Activated gamma-delta T cell treated with Interleukin-2 at 50 U/mL for 16 hours (primary cell): ENCODE results near the gene GNAQ.
"Not testable (repeated sequence)": the region's sequence is repeated elsewhere in the genome, so short reads cannot be mapped to it uniquely, and the experiment has no call there.

Source experiments
- DNase-seq: peaks from one replicate; pipeline ENCODE4 v3.0.0-alpha.2; 2020

Gene GNAQ

DNA sequence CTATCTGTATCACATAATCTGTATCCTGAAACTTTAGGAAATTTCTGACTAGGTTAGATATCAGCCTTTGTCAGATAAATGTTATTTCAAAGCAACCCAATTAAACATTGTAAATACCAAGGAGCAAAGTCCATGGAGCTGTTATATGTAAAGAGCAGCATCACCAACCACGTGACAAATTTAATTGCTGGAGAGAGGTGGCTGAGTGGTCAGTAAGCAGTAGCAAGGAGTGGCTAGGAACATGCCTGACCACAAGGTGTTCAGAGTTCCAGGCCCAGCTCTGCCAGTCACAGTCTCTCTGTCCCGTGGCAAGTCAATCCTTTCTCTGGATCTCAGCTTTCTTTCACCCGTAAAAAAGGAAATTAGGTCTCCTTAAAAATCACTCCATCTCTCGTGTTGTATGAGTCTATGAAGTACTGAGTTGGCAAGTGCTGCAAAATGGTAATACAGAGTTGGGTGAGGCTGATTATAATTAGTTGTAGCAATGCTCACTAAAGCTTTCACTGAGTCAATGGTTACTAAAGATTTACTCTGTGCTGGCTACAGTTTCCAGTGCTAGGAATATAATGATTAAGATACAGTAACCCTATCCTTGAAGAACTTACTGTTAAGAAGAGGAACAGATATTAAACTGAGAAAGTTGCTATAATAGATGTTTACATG is 166.1 kb downstream of the GNAQ start:
- DNase-seq: no peak

DNA sequence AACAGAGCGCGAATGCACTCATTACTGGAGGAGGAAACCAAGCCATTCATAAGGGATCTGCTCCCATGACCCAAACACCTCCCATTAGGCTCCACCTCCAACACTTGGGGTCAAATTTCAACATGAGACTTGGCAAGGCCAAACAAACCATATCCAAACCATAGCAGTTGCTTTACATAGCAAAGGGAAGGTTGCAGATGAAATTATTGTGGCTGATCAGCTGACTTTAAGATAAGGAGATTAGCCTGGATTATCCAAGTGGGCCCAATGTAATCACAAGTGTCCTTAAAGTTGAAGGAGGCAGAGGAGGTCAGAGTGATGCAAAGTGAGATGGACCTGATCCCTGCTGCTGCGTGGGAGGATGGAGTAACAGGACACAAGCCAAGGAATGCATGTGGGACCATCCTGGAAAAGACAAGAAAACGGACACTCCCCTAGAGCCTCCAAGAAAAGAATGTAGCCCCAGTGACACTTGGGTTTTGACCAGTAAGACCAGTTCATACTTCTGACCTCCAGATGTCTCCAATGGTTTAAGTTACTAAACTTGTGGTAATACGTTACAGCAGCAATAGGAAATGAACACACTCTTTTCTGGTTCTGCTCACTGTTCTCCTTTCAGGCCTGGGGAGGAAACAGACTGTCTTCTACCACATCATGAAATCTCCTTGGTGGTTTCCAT is 167.3 kb downstream of the GNAQ start:
- DNase-seq: no peak

- not testable (repeated sequence) for DNase-seq
Measured at GRCh38 chr9:77863638-77864037, 168.0 kb downstream of the GNAQ start.

GRCh38 chr9:77860953-77861352 is 170.7 kb downstream of the GNAQ start:
- DNase-seq: not testable (repeated sequence)

- no peak for DNase-seq
Measured at GRCh38 chr9:77857513-77858259, 173.9 kb downstream of the GNAQ start.

DNA sequence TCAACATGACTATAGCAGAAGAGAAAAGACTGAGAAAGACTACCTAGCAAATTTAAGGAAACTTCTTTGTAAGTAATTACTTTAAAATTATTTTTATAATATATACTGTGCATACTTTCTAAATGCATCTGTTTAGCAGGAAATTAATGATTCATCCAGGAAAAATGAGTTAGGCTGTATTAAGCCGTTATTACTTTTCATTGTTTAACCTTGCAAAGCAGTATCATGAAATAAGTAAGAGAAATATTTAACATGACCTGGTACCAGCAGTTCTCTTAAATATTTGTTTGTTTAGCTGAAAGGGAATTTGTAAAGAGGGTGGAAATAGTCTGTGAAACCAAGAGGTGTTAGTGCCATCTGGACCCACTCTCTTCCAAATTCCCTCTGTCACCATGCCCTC is 175.0 kb downstream of the GNAQ start:
- no peak for DNase-seq

- no peak for DNase-seq
Measured at GRCh38 chr9:77854916-77855311, 176.7 kb downstream of the GNAQ start.

DNA sequence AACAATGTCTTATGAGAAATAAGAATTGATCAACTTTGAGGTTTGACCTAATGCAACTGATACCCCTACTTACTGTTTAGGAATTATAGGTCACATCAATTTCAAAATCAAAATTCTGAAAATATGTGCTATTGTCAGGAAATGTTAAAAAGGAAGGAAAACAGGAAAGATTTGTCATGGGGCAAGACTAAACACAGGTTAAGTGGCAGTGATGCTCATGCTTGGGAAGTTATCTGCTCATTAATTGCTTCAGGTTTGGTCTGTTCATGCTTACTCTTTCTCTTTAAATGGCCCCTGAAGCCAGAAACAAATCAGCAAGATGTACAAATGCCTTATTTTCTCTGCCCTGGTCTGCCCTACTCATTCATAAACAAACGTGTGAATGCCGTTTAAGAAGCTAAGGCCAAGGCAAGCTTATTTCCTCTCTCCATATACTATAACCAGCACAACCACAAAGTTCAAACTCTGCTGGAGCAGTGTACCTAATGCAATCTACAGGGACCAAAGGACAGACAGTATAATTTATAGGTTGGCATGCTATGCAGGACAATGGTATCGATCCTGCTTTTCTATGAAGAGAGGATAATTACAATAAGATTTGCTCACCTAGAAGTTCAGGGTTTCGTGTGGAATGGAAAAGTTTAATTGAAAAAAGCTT is 177.2 kb downstream of the GNAQ start:
- DNase-seq: no peak

- DNase-seq: no peak
Measured at GRCh38 chr9:77853716-77854115, 177.9 kb downstream of the GNAQ start.

- DNase-seq: no peak
Measured at GRCh38 chr9:77851882-77852595, 179.6 kb downstream of the GNAQ start.

DNA sequence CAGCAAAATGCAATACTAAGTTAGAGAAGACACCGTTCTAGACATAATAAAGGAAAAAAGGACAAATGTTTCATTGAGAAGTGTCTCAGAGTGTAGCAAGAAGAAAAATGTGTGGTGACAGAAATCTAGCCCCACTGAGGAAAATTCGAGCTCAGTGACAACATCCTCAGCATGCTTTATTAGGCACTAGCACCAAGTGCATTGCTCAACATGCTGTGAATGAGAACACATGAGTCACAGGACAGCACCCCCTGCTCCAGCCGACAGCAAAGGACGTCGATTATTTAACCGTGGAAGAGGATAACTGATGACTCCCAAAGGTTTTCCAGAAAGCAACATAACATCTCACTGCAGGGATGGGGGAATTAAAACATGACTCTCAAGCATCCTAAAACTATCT is 182.7 kb downstream of the GNAQ start:
- no peak for DNase-seq

DNA sequence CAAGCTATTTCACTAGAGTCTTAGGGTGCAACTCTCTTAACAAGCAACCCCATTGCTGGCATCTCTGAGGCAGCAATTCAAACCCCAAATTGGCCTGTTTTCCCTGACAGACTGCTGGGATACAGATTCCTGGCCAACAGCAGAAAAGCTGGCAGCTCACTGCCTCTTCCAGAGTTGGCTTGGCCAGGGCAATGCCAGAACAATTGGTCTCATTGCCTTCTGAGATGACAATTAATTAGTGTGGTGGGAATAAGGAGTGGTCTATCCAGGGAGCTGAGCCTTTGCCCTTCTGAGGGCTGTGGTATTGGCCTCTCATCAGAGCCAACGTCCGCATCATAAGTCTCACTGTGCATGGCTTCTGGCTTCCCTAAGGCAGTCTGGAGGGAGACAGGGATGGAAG is 183.2 kb downstream of the GNAQ start:
- no peak for DNase-seq

DNA sequence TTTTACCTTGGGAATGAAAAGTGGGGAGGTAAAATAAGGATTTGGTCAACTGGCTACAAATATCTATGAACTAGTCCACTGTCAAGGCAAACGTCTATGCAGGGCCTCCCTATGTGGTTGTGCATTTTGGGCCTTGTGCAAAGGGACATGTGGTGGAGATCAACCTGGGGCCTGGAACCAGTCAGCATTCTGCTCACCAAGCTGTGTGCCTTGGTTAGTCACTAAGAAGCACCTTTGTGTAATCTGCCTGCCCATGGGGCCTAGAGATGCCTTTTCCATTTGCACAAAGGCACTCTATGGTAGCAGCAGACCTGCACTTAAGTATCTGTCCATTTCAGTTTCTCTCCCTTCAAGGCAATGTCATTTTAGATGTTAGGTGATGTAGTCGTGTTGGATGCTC is 184.0 kb downstream of the GNAQ start:
- DNase-seq: no peak

- no peak for DNase-seq
Measured at GRCh38 chr9:77847059-77847499, 184.5 kb downstream of the GNAQ start.

- no peak for DNase-seq
Measured at GRCh38 chr9:77844415-77844814, 187.2 kb downstream of the GNAQ start.

GRCh38 chr9:77843871-77844155 is 187.8 kb downstream of the GNAQ start:
- no peak for DNase-seq

DNA sequence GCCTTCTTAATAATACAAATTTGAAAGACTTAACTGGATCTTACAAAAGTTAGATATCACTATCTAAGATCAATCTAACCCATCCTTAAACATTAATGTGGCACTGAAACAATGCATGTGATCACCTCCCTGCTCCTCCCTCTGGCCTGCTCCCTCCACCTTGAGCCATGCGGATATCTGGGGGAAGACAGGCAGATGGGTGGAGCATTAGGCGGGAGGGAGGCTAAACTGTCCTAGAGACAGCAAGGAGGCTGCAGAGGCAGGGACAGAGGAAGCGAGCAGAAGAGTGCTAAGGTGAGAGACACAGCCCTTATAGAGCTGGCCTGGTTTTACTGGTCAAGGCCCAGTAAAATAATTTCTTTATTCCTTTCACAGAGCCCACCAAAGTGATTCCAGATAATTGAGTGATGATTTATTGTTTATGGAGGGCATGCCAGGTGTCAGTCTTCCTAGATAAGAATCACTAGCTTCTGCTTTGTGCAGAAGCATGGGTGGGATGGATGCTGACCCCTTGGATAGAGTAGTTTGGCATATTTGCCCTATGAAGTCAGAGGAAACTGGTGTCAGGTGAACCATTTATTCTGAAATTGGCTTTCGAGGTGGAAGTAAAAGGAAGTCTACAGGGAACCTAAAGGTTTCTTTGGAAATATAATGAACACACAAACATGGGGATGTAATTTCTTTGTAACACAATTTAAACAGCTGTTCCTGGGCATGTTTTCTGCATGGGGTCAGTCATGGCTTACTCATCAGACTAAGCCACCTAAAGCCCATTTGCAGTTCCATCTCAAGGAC is 188.3 kb downstream of the GNAQ start:
- DNase-seq: no peak

- DNase-seq: no peak
Measured at GRCh38 chr9:77841739-77842386, 189.7 kb downstream of the GNAQ start.

DNA sequence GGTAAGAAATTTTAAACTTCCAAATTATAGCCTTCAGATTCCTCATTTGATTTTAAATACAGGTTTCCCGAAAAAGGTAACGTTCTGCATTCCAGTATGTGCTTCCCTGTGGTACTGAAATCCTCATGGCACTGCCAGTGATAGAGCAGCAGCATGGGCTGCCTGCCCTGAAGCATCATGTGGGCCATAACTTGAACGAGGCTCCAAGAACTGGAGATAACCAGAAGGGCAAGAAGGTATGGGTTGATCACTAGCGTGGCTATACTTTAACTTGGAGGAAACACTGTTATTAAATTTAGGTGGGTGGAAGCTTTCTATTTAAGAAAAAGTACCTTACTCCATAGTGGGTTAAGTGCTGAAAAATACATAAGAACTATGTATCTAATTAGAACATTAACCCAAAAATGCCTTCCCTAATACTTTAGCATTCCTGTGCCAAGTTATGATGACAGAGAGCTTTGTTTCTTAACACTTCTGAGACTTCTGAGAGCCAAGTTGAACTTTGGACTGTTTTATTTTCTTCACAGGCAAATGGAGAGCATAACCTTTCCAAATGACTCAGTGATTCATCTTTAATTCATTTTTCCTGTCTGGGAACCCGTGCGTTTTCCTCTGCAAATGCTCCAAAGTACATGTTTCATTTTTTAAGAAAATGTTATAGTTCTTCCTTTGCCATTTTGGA is 192.0 kb downstream of the GNAQ start:
- no peak for DNase-seq

GRCh38 chr9:77838986-77839385 is 192.6 kb downstream of the GNAQ start:
- DNase-seq: no peak

DNA sequence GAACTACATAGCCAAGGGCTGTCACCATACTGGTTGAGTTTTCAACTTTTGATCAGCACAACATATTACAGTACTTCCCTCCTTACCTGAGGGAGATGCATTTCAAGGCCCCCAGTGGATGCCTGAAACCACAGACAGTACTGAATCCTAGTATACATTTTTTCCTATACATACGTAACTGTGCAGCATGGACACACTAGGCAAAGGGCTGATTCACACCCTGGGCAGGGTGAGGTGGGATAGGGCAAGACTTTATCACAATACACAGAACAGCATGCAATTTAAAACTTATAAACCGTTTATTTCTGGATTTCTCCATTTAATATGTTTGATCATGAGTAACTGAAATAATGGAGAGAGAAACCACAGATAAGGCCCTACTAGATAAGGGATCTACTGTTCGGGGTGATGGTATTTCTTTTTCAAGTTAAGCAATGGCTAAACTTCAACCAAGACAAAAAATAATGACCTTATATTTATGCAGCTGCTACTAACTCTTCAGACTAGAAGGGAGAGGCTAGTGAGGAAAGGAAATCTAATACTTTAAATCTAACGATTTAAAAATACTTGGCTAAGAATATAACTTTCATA is 196.6 kb downstream of the GNAQ start:
- DNase-seq: no peak
